ENCODE measurements around the gene PDSS2.

Gene PDSS2

GRCh38 chr6:107218142-107218541 is 241.2 kb downstream of the PDSS2 start:
- no peak for DNase-seq (ENCODE audit: extremely low read depth, low read depth)
- H3K4me3 ChIP-seq (replicated peaks; ENCODE audit: low read depth, low read length), result no peak overlapping the region
- TF ChIP-seq, protein P1, sequence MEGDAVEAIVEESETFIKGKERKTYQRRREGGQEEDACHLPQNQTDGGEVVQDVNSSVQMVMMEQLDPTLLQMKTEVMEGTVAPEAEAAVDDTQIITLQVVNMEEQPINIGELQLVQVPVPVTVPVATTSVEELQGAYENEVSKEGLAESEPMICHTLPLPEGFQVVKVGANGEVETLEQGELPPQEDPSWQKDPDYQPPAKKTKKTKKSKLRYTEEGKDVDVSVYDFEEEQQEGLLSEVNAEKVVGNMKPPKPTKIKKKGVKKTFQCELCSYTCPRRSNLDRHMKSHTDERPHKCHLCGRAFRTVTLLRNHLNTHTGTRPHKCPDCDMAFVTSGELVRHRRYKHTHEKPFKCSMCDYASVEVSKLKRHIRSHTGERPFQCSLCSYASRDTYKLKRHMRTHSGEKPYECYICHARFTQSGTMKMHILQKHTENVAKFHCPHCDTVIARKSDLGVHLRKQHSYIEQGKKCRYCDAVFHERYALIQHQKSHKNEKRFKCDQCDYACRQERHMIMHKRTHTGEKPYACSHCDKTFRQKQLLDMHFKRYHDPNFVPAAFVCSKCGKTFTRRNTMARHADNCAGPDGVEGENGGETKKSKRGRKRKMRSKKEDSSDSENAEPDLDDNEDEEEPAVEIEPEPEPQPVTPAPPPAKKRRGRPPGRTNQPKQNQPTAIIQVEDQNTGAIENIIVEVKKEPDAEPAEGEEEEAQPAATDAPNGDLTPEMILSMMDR (IDR thresholded peaks at IDR 0.05; ENCODE audit: low read depth, low read length, missing control alignments), result no peak

GRCh38 chr6:107217248-107217647 is 242.1 kb downstream of the PDSS2 start:
- H3K4me3 ChIP-seq (replicated peaks; ENCODE audit: low read depth, low read length), result no peak overlapping the region
- TF ChIP-seq, protein P1 (IDR thresholded peaks at IDR 0.05; ENCODE audit: low read depth, low read length, missing control alignments), result no peak
- no peak for DNase-seq (ENCODE audit: extremely low read depth, low read depth)

DNA sequence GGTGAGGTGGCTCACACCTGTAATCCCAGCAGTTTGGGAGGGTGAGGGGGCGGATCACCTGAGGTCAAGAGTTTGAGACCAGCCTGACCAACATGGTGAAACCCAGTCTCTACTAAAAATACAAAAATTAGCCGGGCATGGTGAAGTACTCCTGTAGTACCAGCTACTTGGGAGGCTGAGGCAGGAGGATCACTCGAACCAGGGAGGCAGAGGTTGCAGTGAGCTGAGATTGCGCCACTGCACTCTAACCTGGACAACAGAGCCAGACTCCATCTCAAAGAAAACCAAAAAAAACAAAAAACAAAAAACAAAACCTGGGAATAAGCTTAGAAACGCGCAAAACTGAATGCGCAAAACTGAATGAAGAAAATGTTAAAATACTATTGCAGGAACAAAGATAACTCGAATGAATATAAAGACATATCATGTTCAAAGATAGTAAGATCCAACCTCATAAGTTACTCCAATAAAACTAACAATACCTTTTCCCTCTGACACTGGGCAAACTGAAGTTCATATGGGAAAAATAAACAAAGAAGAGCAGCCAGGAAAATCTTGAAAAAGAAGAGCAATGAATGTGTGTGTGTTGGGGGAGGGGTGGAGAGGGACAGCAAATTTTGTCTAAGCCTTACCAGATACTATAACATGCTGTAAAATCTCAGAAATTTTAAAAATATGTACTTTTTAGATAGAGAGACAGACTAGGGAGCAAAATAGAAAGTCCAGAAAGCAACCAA is 243.0 kb downstream of the PDSS2 start:
- TF ChIP-seq, protein P1 (IDR thresholded peaks at IDR 0.05; ENCODE audit: low read depth, low read length, missing control alignments), result no peak
- no peak for DNase-seq (ENCODE audit: extremely low read depth, low read depth)
- no peak overlapping the region for H3K4me3 ChIP-seq (replicated peaks; ENCODE audit: low read depth, low read length)

DNA sequence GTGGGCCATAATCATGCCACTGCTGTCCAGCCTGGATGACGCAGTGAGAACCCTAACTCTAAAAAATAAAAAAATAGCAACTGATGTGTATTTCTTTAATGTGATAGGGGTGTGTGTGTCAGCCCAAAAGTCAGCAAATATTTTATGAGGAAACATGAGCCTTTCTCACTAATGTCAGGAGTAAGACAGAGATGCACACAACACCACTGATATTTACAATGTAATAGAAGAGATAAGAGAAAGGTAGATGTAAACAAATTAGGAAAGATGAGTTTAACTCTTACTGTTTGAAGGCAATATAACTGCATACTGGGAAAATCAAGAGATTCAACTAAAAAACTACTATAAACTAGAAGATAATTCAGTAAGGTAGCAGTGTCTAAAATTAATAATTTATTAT is 244.0 kb downstream of the PDSS2 start:
- no peak overlapping the region for H3K4me3 ChIP-seq (replicated peaks; ENCODE audit: low read depth, low read length)
- DNase-seq (ENCODE audit: extremely low read depth, low read depth), result no peak
- TF ChIP-seq, protein P1 (IDR thresholded peaks at IDR 0.05; ENCODE audit: low read depth, low read length, missing control alignments), result no peak

GRCh38 chr6:107214655-107215054 is 244.7 kb downstream of the PDSS2 start:
- H3K4me3 ChIP-seq (replicated peaks; ENCODE audit: low read depth, low read length), result no peak overlapping the region
- TF ChIP-seq, protein P1 (IDR thresholded peaks at IDR 0.05; ENCODE audit: low read depth, low read length, missing control alignments), result no peak
- DNase-seq (ENCODE audit: extremely low read depth, low read depth), result no peak

DNA sequence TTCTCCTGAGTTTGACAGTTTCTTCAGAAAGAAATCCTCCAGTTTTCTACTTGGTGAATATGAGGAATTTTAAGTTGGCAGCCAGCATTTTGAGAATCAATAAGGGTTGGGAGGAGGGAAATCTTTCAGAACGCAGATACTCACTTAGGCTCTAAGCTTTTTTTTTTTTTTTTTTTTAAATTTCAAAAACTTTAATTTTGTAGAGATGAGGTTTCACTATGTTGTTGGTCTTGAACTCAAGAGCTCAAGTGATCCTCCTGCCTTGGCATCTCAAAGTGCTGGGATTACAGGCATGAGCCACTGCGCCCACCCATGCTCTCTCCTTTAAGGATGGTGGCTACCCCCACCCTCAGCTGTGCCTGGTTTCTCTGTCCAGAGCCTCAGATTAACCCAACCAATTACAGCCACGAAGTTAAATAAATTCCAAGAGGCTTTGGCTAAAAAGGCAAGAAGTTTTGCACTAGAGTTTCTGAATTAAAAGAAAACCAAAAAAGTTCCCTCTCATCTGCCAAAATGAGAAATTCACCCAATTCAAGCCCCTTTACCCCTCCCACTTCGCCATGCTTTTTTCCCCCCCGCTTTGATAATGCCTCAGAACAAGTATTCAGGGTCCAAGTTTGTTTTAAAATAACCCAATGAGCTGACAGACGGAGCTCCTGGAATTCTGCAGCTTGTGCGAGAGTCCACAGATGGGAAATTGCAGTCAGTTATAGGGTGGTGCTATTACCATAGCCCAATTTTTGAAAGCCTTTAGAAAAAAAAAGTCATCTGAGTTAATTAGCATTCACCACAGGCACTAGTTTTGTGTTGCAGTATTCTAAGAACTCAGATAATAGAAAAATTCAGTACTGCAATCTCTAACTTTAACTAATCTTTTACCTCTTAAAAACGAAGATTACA is 249.7 kb downstream of the PDSS2 start:
- TF ChIP-seq, protein P1 (IDR thresholded peaks at IDR 0.05; ENCODE audit: low read depth, low read length, missing control alignments), result no peak
- no peak for DNase-seq (ENCODE audit: extremely low read depth, low read depth)
- no peak overlapping the region for H3K4me3 ChIP-seq (replicated peaks; ENCODE audit: low read depth, low read length)
